Hematopoietic multipotent progenitor cell treated with erythropoietin and hydrocortisone succinate and interleukin-3 and kit ligand, for 8 days (in vitro differentiated cells): ENCODE results near the gene ATP9B.

Source experiments
- DNase-seq: peaks from one replicate; pipeline ENCODE4 v3.0.0-alpha.2; 2015

Gene ATP9B

DNA sequence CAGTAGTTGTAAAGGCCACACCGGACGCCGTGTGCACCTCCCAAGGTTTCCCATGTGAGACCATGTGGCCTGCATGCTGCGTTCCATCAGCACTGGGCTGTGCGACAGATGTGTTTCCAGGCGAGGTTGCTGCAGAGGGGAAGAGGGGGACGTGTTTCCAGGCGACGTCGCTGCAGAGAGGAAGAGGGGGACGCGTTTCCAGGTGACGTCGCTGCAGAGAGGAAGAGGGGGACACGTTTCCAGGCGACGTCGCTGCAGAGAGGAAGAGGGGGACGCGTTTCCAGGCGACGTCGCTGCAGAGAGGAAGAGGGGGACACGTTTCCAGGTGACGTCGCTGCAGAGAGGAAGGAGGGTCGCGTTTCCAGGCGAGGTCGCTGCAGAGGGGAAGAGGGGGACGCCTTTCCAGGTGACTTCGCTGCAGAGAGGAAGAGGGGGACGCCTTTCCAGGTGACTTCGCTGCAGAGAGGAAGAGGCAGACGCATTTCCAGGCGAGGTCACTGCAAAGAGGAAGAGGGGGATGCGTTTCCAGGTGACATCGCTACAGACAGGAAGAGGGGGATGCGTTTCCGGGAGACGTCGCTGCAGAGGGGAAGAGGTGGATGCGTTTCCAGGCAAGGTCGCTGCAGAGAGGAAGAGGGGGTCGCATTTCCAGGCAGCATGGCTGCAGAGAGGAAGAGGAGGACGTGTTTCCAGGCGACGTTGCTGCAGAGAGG is 351.0 kb downstream of the ATP9B start:
- DNase-seq, result no peak

- DNase-seq, result no peak
Measured at GRCh38 chr18:79421275-79421857, 352.2 kb downstream of the ATP9B start.

GRCh38 chr18:79422022-79422782 is 353.0 kb downstream of the ATP9B start:
- DNase-seq, result no peak

- DNase-seq, result no peak
Measured at GRCh38 chr18:79422783-79423165, 353.6 kb downstream of the ATP9B start.

GRCh38 chr18:79423211-79424007 is 354.2 kb downstream of the ATP9B start:
- DNase-seq, result no peak

GRCh38 chr18:79424008-79424565 is 354.9 kb downstream of the ATP9B start:
- no peak for DNase-seq

DNA sequence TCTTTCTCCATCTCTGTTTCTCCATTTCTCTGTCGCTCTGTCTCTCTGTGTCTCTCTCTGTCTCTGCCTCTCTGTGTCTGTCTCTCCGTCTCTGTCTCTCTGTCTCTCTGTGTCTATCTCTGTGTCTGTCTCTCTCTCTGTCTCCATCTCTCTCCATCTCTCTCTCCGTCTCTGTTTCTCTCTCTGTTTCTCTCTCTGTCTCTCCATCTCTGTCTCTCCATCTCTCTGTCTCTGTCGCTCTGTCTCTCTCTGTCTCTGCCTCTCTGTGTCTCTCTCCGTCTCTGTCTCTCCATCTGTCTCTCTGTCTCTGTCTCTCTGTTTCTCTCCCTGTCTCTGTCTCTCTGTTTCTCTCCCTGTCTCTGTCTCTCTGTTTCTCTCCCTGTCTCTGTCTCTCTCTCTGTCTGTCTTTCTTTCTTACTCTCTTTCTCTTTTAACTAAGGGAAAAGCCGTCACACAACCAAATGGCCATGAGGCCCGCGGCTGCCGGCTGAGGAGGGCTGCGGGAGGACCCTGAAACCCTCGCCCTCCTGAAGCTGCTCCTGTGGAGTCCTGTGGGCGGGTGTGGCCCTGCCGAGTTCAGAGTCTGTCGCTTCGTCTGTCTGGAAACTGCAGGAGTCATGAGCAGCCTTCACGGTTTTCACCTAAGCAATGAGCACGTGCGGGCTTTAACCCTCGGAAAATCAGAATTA is 355.8 kb downstream of the ATP9B start:
- no peak for DNase-seq

- no peak for DNase-seq
Measured at GRCh38 chr18:79425569-79425886, 356.3 kb downstream of the ATP9B start.

- no peak for DNase-seq
Measured at GRCh38 chr18:79426376-79427300, 357.4 kb downstream of the ATP9B start.

- DNase-seq, result no peak
Measured at GRCh38 chr18:79427368-79428225, 358.4 kb downstream of the ATP9B start.
